ENCODE results near the gene PIGK.
"Not testable (repeated sequence)": the region's sequence is repeated elsewhere in the genome, so short reads cannot be mapped to it uniquely, and the experiment has no call there.

The PIGK gene

GRCh38 chr1:77227381-77227780, 8.2 kb upstream of the PIGK start:
- DNase-seq (ENCODE audit: low spot score) = no peak
- TF ChIP-seq CTCF (IDR thresholded peaks at IDR 0.05) = no peak

DNA sequence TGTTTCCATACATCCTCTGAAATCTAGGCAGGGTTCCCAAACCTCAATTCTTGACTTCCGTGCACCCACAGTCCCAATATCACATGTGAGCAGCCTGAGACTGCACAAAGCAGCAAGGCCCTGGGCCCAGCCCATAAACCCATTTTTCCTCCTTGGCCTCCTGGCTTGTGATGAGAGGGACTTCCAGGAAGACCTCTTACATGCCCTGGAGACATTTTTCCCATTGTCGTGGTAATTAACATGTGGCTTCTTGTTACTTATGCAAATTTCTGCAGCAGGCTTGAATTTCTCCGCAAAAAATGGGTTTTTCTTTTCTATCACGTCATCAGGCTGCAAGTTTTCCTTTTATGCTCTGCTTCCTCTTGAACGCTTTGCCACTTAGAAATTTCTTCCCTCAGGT, 3.3 kb upstream of the PIGK start:
- Histone ChIP-seq H3K4me3 (no peak overlapping the region), H3K27ac (no peak overlapping the region)
- no peak for DNase-seq (ENCODE audit: low spot score)
- no peak for TF ChIP-seq CTCF (IDR thresholded peaks at IDR 0.05)

More at GRCh38 chr1:77227381-77227780, 8.2 kb upstream of the PIGK start:
- Histone ChIP-seq H3K4me3 (no peak overlapping the region), H3K27ac (no peak overlapping the region)

- TF ChIP-seq CTCF (IDR thresholded peaks at IDR 0.05) = no peak
- Histone ChIP-seq H3K4me3 (no peak overlapping the region), H3K27ac (no peak overlapping the region)
- DNase-seq (ENCODE audit: low spot score) = no peak
Measured at GRCh38 chr1:77220687-77221463, 1.6 kb upstream of the PIGK start.

GRCh38 chr1:77218477-77219165, 609 bp downstream of the PIGK start:
- TF ChIP-seq CTCF (IDR thresholded peaks at IDR 0.05) = no peak
- Histone ChIP-seq H3K4me3 (peak overlapping the region; percentile 86), H3K27ac (peak overlapping the region; percentile 76 to 87)
- no peak for DNase-seq (ENCODE audit: low spot score)

DNA sequence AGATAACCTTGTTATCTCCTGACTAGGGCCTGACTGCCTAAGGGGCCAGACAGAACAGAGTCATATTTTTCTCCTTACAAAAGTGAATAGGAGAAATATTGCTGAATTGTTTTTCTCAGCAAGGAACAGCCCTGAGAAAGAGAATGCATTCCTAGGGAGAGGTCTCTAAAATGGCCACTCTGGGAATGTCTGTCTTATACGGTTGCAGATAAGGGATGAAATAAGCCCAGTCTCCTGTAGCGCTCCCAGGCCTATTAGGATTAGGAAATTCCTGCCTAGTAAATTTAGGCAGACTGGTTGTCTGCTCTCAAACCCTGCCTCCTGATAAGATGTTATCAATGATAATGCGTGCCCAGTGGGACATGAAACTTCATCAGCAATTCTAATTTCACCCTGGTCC, 15.2 kb downstream of the PIGK start:
- not testable (repeated sequence) for DNase-seq (ENCODE audit: low spot score); H3K4me3 ChIP-seq; H3K27ac ChIP-seq

DNA sequence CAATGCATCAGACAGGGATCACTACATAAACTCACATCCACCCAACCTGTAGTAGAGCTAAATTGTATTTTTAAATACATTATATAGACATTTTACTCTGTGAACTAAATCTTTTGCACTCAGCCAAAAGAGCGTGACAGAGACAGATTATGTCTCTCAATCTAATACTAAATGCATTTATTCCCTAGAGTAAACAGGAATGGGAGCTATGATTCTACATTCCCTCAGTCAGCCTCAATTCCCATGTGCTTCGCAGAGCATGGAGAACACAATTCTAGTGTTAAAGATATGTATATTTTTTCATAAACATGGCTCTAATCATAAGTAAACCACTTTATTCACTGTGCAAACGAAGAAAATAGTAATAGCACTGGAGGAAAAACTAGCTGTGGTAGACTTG, 16.5 kb downstream of the PIGK start:
- H3K27ac ChIP-seq = no peak overlapping the region
- H3K4me3 ChIP-seq = no peak overlapping the region
- no peak for DNase-seq (ENCODE audit: low spot score)
- no peak for TF ChIP-seq CTCF (IDR thresholded peaks at IDR 0.05)

DNA sequence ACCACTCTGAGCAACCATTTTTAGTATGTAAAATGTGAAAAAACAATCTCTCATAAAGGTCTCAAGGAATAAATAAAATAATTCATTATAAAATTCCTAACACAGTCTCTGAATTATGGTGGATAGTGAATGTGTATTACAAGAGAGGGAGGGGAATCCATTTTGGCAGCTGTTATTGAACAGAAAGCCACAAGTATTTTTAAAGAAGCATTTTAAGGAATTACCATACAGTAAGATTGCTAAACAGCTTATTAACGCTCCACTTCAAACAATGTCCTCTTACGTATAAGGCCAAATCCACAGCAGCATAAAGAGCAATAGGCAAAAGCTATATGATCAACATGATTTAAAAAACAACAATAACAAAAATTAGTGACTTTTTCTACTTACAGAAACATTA, 18.4 kb downstream of the PIGK start:
- no peak for TF ChIP-seq CTCF (IDR thresholded peaks at IDR 0.05)
- no peak for DNase-seq (ENCODE audit: low spot score)
- no peak overlapping the region for H3K4me3 ChIP-seq
- no peak overlapping the region for H3K27ac ChIP-seq

Measured in coronary artery (tissue), 2 donors.